Measurements from ENCODE around the gene DRD4.

DRD4 gene

GRCh38 chr11:597166-597725, 39.8 kb upstream of the DRD4 start:
- no peaks in the 10 kb centered on the region for H3K9me3 ChIP-seq
- H3K4me3 ChIP-seq, result no peak overlapping the region
- peaks cover 99% of the 10 kb centered on the region for H3K36me3 ChIP-seq
- H3K27me3 ChIP-seq, result no peaks in the 10 kb centered on the region
- TF ChIP-seq Cebpa-rat (IDR thresholded peaks at IDR 0.05), result no peak
- no peaks in the 10 kb centered on the region for H3K4me1 ChIP-seq
- H3K9ac ChIP-seq, result no peak overlapping the region
- no peak overlapping the region for H3K4me2 ChIP-seq
- peaks cover 94% of the 10 kb centered on the region for H4K20me1 ChIP-seq
- no peak overlapping the region for H3K27ac ChIP-seq

GRCh38 chr11:598005-598680, 38.9 kb upstream of the DRD4 start:
- H3K4me3 ChIP-seq, result no peak overlapping the region
- no peaks in the 10 kb centered on the region for H3K9me3 ChIP-seq
- H3K27ac ChIP-seq, result no peak overlapping the region
- H3K4me2 ChIP-seq, result no peak overlapping the region
- no peaks in the 10 kb centered on the region for H3K4me1 ChIP-seq
- H4K20me1 ChIP-seq, result peaks cover 94% of the 10 kb centered on the region
- no peak for TF ChIP-seq Cebpa-rat (IDR thresholded peaks at IDR 0.05)
- H3K9ac ChIP-seq, result no peak overlapping the region
- H3K27me3 ChIP-seq, result no peaks in the 10 kb centered on the region
- H3K36me3 ChIP-seq, result peaks cover 99% of the 10 kb centered on the region

DNA sequence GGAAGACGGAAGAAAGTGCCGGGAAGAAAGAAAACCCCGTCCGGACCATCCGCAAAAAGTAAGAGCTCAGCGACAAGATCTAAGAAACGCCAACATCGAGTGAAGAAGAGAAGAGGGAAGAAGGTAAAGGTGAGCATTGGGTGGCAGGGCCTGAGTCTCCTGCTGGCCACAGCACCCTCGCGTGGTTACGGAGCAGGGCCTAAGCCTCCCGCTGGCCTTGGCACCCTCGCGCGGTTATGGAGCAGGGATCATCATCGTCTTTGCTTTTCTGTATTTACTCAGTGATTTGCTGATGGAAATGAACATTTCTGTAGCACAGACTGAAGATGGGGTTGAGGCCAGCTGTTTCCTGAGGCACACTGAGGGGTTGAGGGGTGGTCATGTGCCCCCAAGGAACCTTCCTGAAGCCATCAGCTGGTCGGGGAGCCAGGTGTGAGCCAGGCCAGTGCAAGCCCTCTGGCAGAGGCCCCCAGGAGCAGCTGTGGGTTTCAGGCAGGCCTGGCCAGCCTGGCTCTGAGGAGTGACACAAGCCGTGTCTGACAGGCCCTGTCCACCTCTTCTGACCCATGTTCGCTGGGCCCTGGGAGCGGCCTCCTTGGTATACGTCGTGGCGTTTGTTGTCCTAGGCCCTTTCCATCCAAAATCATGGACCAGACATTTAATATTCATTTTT, 35.4 kb upstream of the DRD4 start:
- no peak for TF ChIP-seq Cebpa-rat (IDR thresholded peaks at IDR 0.05)
- H3K36me3 ChIP-seq, result peaks cover 99% of the 10 kb centered on the region
- no peaks in the 10 kb centered on the region for H3K4me1 ChIP-seq
- H3K9ac ChIP-seq, result no peak overlapping the region
- H4K20me1 ChIP-seq, result peaks cover 94% of the 10 kb centered on the region
- no peak overlapping the region for H3K4me3 ChIP-seq
- H3K27me3 ChIP-seq, result no peaks in the 10 kb centered on the region
- no peak overlapping the region for H3K27ac ChIP-seq
- H3K4me2 ChIP-seq, result no peak overlapping the region
- H3K9me3 ChIP-seq, result no peaks in the 10 kb centered on the region

DNA sequence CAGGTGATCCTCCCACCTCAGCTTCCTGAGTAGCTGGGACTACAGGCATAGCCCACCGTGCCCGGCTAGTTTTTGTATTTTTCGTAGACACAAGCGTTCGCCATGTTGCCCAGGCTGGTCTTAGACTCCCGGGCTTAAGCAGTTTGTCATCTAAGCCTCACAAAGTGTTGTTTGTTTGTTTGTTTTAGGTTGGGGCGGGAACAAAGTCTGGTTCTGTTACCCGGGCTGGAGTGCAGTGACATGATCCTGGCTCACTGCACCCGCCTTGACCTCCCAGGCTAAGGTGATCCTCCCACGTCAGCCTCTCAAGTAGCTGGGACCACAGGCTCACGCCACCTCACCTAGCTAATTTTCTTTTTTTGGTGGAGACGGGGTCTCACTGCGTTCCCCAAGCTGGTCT, 33.9 kb upstream of the DRD4 start:
- H3K9ac ChIP-seq, result no peak overlapping the region
- H3K36me3 ChIP-seq, result peaks cover 100% of the 10 kb centered on the region
- H3K4me1 ChIP-seq, result peaks cover 7% of the 10 kb centered on the region
- H4K20me1 ChIP-seq, result peaks cover 96% of the 10 kb centered on the region
- no peak overlapping the region for H3K4me3 ChIP-seq
- no peaks in the 10 kb centered on the region for H3K9me3 ChIP-seq
- no peak overlapping the region for H3K27ac ChIP-seq
- no peak for TF ChIP-seq Cebpa-rat (IDR thresholded peaks at IDR 0.05)
- H3K27me3 ChIP-seq, result no peaks in the 10 kb centered on the region
- no peak overlapping the region for H3K4me2 ChIP-seq

DNA sequence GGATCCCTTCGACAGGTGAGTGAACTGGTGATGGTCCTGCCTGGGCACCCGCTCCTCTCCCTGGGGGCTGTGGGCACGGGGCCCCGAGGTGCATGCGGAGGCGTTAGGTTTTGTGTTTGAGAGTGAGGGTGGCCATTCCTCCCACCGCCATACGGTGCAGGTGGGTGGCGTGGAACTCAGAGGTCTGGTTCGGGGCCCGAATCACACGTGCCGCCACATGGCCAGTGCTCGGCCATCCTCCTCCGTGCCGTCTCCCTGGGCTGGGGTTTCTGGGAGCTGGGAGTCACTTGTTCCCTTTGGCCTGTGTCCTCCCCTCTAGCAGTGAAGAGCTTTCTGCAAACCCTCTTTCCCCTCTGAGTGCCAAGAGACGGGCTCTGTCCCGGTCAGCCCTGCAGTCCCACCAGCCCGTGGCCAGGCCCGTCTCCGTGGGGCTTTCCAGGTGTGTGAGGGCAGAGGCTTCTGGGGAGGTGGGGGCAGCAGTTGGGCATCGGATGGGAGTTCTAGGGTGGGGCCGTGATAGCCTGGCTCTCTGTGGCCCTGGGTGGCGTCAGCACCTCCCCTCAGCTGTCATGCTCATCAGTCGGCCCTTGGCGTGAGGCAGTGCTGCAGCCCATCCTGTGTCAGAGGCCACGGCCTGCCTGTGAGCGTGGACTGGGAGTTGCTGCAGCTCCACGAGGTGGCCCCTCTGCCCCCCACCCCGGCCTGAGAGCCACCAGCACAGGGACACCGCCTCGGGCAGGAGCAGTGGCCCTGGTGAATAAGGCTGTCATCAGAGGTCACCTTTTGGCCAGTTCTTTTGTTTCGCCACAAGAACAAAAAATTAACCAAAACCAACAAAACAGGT, 31.6 kb upstream of the DRD4 start:
- no peak overlapping the region for H3K27ac ChIP-seq
- no peak overlapping the region for H3K4me3 ChIP-seq
- H3K4me1 ChIP-seq, result peaks cover 17% of the 10 kb centered on the region
- H3K9me3 ChIP-seq, result no peaks in the 10 kb centered on the region
- peaks cover 100% of the 10 kb centered on the region for H3K36me3 ChIP-seq
- TF ChIP-seq Cebpa-rat (IDR thresholded peaks at IDR 0.05), result no peak
- no peak overlapping the region for H3K9ac ChIP-seq
- no peak overlapping the region for H3K4me2 ChIP-seq
- H3K27me3 ChIP-seq, result no peaks in the 10 kb centered on the region
- peaks cover 98% of the 10 kb centered on the region for H4K20me1 ChIP-seq

DNA sequence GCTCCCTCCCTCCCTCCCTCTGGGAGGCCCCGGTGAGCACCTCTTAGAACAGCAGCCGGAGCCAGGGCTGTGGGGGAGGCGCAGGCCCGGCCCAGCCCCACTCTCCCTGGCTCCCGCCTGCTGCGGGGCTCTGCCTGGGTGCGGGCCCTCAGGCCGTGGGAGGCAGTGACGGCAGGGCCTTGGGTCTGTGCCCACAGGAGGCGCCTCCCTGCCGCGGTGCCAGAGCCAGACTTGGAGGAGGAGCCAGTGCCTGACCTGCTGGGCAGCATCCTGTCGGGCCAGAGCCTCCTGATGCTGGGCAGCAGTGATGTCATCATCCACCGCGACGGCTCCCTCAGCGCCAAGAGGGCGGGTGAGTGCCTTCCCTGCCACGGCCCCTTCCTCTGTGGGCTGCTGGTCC, 30.8 kb upstream of the DRD4 start:
- no peak overlapping the region for H3K4me3 ChIP-seq
- H3K36me3 ChIP-seq, result peaks cover 100% of the 10 kb centered on the region
- H3K27ac ChIP-seq, result no peak overlapping the region

GRCh38 chr11:607020-607780, 29.9 kb upstream of the DRD4 start:
- peaks cover 100% of the 10 kb centered on the region for H3K36me3 ChIP-seq
- no peaks in the 10 kb centered on the region for H3K27me3 ChIP-seq
- H3K4me2 ChIP-seq, result no peak overlapping the region
- H3K4me1 ChIP-seq, result peaks cover 19% of the 10 kb centered on the region
- peaks cover 100% of the 10 kb centered on the region for H4K20me1 ChIP-seq
- H3K9ac ChIP-seq, result no peak overlapping the region
- no peaks in the 10 kb centered on the region for H3K9me3 ChIP-seq
- no peak for TF ChIP-seq Cebpa-rat (IDR thresholded peaks at IDR 0.05)
- no peak overlapping the region for H3K4me3 ChIP-seq
- H3K27ac ChIP-seq, result no peak overlapping the region

More for the DNA sequence above, 30.8 kb upstream of the DRD4 start:
- H3K4me2 ChIP-seq, result no peak overlapping the region
- no peak overlapping the region for H3K9ac ChIP-seq
- H4K20me1 ChIP-seq, result peaks cover 100% of the 10 kb centered on the region
- no peaks in the 10 kb centered on the region for H3K27me3 ChIP-seq
- no peaks in the 10 kb centered on the region for H3K9me3 ChIP-seq
- H3K4me1 ChIP-seq, result peaks cover 17% of the 10 kb centered on the region
- no peak for TF ChIP-seq Cebpa-rat (IDR thresholded peaks at IDR 0.05)

- Histone ChIP-seq H3K36me3 (peaks cover 100% of the 10 kb centered on the region), H3K9ac (0 out of 2 replicates have a peak overlapping the region, but pooled peaks have one; percentile 34), H3K9me3 (no peaks in the 10 kb centered on the region), H3K4me3 (no peak overlapping the region), H3K4me1 (peaks cover 28% of the 10 kb centered on the region), H3K27ac (peak overlapping the region; percentile 59), H4K20me1 (peaks cover 100% of the 10 kb centered on the region), H3K4me2 (peak overlapping the region; percentile 43), H3K27me3 (no peaks in the 10 kb centered on the region)
- TF ChIP-seq Cebpa-rat (IDR thresholded peaks at IDR 0.05), result no peak
These were observed 29.0 kb upstream of the DRD4 start for GRCh38 chr11:607971-608659.

Measured in BLaER1 (cell line).